GM04503 (cell line): ENCODE measurements around the gene PRRC2C.
"Not testable (repeated sequence)": the region's sequence is repeated elsewhere in the genome, so short reads cannot be mapped to it uniquely, and the experiment has no call there.

Experiments
- DNase-seq: peaks from one replicate; pipeline ENCODE4 v3.0.0-alpha.2; 2012; ENCODE audit warnings: low read depth

PRRC2C gene

GRCh38 chr1:171500304-171500703, 15.0 kb downstream of the PRRC2C start:
- no peak for DNase-seq

DNA sequence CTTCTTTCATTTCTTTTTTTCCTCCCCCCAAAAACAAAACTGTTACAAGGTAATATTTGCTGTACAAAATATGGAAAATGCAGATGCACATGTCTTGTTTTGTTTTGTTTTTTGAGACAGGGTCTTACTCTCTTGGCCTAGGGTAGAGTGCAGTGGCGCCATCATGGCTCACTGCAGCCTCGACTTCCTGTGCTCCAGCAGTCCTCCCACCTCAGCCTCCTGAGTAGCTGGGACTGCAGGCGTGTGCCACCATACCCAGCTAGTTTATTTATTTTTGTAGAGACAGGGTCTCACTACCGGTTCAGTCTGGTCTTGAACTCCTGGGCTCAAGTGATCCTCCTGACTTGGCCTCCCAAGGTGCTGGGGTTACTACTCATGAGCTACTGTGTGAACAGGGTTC, 15.5 kb downstream of the PRRC2C start:
- no peak for DNase-seq

DNA sequence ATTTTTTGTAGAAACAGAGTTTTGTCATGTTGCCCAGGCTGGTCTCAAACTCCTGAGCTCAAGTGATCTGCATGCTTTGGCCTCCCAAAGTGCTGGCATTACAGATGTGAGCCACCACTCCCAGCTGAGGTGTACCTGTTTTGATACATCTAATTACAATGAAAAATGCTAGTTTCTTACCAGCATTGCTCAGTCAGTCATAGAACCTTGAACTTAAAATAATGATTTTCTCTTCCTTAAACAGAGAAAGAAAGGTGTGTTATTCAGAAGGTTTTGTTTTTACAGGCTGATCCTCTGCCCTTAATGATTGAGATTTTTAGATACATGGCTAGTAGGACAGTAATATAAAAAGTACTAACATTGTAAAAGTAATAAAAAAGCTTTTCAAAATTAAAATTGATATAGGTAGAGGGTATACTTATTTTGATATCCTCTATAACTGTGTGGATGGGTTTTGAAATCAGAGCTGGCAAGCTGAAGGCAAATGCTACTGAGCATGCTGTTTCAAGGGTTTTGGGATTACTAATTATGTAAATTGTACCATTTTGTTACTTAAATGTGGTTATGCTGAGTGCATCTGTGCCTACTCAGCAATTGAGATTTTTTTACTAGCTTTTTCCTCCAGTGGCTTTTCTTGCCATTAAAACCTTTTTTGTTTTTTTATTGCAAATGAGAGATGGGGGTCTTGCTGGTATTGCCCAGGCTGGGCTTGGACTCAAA, 16.1 kb downstream of the PRRC2C start:
- DNase-seq = no peak

DNA sequence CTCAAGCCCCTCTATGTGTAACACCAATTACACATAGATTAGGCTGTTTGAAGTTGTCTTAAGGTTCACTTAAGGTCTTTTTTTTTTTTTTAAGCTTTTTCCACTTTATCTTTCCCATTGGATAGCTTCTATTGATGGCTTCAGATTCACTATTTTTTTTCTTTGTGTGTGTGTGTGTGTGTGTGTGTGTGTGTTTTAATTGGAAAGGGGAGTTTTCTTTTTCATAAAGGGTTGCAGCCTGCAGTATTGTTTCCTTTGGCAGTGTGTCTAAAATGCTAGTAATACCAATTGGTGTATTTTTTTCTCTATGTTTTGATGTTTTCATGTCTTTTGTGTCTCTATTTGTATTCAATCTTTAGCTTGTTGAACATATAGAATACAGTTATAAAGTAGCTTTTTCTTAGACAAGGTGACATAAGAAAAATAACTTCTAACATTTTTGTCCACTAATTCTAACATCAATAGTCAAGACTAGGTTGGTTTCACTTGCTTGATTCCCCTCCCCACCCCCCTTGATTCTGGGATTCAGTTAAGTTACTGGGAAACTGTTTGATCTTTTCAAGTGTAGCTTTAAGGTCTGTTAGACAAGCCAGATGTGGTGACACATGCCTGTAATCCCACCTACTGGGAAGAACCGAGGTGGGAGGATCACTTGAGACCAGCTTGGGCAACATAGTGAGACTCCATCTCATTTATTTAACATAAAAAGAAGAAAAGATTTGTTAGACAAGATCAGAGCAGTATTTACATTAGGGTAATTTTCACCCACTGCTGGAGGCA, 21.4 kb downstream of the PRRC2C start:
- no peak for DNase-seq

GRCh38 chr1:171507435-171507834, 22.1 kb downstream of the PRRC2C start:
- no peak for DNase-seq

DNA sequence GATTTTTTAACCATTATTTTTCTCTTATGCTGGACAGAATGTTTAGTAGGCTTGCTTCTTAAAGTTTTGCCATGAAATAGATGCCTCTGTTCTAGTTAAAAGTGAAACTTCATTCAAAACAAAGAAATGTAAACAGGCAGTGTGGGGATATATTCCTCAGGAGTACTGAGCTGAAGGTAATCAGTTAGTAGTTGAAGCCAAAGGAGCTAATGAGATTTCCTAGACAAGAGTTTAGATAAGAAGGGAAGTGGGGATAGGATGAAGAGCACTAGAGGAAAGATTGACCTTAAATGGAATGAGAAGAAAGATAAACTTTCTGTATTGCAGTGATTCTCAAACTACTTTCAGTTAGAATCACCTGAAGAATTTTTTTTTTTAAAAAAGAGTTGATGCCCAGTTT, 23.9 kb downstream of the PRRC2C start:
- no peak for DNase-seq

GRCh38 chr1:171513743-171514142, 28.4 kb downstream of the PRRC2C start:
- DNase-seq = no peak

GRCh38 chr1:171515299-171515698, 30.0 kb downstream of the PRRC2C start:
- DNase-seq = no peak

DNA sequence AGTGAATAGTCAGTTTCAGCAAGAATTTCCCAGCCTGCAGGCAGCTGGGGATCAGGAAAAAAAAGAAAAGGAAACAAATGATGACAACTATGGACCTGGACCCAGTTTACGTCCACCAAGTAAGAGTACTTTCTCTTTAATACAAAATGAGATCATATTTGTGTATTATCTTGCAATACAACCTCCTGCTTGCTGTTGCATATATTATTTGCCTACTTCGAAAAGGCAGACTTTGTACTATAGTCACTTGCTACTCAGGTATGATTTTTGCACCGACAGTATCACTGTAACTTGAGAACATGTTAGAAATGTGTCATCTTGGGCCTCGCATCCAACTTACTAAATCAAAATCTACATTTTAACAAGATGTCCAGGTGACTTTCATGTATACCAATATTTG, 30.4 kb downstream of the PRRC2C start:
- no peak for DNase-seq

- DNase-seq = no peak
Measured at GRCh38 chr1:171521567-171521966, 36.2 kb downstream of the PRRC2C start.

DNA sequence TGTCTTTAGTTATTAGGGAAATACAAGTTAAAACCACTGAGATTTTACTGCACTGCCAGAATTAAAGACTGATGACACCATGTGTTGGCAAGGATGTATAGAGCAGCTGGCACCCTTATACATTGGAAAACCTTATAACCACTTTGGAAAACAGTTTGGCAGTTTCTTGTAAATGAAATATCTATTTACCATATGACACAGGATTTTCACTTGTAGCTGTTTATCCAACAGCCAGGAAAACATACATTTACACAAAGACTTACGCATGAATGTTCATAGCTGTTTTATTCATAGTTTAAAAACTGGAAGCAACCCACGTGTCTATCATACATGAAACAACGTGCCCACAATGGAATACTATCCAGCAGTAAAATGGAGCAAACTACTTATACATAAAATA, 45.3 kb downstream of the PRRC2C start:
- no peak for DNase-seq

DNA sequence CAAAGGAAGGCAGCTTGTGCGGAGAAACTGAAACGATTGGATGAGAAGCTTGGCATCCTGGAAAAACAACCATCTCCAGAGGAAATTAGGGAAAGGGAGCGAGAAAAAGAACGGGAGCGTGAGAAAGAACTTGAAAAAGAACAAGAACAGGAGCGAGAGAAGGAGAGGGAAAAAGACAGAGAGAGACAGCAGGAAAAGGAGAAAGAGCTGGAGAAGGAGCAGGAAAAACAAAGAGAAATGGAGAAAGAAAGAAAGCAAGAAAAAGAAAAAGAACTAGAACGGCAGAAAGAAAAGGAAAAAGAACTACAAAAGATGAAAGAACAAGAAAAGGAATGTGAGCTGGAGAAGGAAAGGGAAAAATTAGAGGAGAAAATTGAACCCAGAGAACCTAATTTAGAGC, 47.2 kb downstream of the PRRC2C start:
- no peak for DNase-seq

GRCh38 chr1:171545523-171545922, 60.2 kb downstream of the PRRC2C start:
- no peak for DNase-seq

GRCh38 chr1:171550050-171550449, 64.7 kb downstream of the PRRC2C start:
- DNase-seq = no peak

GRCh38 chr1:171550598-171551100, 65.3 kb downstream of the PRRC2C start:
- DNase-seq = not testable (repeated sequence)

DNA sequence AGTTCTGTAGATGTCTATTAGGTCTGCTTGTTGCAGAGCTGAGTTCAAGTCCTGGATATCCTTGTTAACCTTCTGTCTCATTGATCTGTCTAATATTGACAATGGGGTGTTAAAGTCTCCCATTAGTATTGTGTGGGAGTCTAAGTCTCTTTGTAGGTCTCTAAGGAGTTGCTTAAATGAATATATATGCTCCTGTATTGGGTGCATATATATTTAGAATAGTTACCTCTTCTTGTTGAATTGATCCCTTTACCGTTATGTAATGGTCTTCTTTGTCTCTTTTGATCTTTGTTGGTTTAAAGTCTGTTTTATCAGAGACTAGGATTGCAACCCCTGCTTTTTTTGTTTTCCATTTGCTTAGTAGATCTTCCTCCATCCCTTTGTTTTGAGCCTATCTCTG, 68.6 kb downstream of the PRRC2C start:
- not testable (repeated sequence) for DNase-seq

DNA sequence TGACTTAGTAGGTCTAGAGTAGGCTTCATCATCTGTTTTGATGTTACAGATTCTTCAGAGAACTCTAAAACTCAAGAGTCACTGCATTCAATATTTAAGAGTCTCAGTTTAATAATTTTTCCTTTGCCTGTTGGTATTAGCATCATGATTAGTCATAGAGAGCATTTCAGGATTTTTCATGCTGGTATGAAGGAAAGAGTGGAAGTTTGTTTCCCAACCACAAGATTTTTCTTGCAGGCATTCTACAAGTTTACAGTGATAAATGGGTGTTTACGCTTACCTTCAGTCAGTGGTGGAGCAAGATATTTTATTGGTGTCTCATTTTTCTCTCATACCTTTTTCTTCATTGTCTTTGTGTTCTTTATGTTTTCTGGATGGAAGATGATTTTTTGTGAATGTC, 78.3 kb downstream of the PRRC2C start:
- peak; percentile 20 for DNase-seq

DNA sequence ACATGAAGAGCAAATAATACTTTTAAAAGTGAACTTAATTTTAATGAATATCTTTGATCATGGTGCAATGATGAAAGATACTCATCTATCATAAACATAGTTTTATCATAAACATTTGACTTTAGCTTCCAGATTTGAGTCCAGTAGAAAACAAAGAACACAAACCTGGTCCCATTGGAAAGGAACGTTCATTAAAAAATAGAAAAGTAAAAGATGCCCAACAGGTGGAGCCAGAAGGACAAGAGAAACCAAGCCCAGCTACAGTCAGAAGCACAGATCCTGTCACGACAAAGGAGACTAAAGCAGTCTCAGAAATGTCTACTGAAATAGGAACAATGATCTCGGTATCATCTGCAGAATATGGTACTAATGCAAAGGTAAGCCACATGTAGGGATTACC, 81.1 kb downstream of the PRRC2C start:
- DNase-seq = no peak

GRCh38 chr1:171570295-171570694, 85.0 kb downstream of the PRRC2C start:
- DNase-seq = no peak

GRCh38 chr1:171576144-171576543, 90.8 kb downstream of the PRRC2C start:
- DNase-seq = no peak

- DNase-seq = no peak
Measured at GRCh38 chr1:171581226-171581625, 95.9 kb downstream of the PRRC2C start.

- no peak for DNase-seq
Measured at GRCh38 chr1:171581766-171582165, 96.4 kb downstream of the PRRC2C start.

- no peak for DNase-seq
Measured at GRCh38 chr1:171582589-171582988, 97.3 kb downstream of the PRRC2C start.
